DOHH2 (cell line): ENCODE results near the gene CUL9.

Experiments used
- CTCF ChIP-seq: fragments of 200-600 bp; sonication (generic); IDR thresholded peaks from one replicate; pipeline ENCODE4 v1.5.1; 2014; ENCODE audit warnings: antibody characterized with exemption, mild to moderate bottlenecking, low read depth, low read length; ENCODE audit not compliant: poor library complexity, severe bottlenecking
- EZH2phosphoT487 ChIP-seq: fragments of 200-600 bp; sonication (generic); IDR thresholded peaks from 2 replicates; pipeline ENCODE4 v1.6.1; 2017; ENCODE audit warnings: borderline replicate concordance, mild to moderate bottlenecking, antibody characterized with exemption, low read length, moderate library complexity, mixed read lengths

- TF ChIP-seq CTCF (no peak), EZH2phosphoT487 (no peak)
Observed at GRCh38 chr6:43175676-43176422, 6.1 kb upstream of the CUL9 start.
